ENCODE measurements around the gene JAG1. TPM values are rescaled to one million over a fixed set of nuclear protein-coding genes. Genes with fewer than 3 reads are reported as not detected.
"Not testable (repeated sequence)": the region's sequence is repeated elsewhere in the genome, so short reads cannot be mapped to it uniquely, and the experiment has no call there.

JAG1 gene
- total RNA-seq, 2 donors from 2014 or later = 66.5 to 102 TPM

- H3K4me1 ChIP-seq = no peaks in the 10 kb centered on the region
- H3K36me3 ChIP-seq = no peaks in the 10 kb centered on the region
- no peak overlapping the region for H3K9ac ChIP-seq (ENCODE audit: low read depth in 2 of 2, low read length in 2 of 2)
- H3K27me3 ChIP-seq = no peaks in the 10 kb centered on the region
- H3K27ac ChIP-seq = peak overlapping the region; percentile 35
- DNase-seq = no peak
- intact Hi-C loops (cut with DNase I) = no loop called here
- TF ChIP-seq, protein P1, sequence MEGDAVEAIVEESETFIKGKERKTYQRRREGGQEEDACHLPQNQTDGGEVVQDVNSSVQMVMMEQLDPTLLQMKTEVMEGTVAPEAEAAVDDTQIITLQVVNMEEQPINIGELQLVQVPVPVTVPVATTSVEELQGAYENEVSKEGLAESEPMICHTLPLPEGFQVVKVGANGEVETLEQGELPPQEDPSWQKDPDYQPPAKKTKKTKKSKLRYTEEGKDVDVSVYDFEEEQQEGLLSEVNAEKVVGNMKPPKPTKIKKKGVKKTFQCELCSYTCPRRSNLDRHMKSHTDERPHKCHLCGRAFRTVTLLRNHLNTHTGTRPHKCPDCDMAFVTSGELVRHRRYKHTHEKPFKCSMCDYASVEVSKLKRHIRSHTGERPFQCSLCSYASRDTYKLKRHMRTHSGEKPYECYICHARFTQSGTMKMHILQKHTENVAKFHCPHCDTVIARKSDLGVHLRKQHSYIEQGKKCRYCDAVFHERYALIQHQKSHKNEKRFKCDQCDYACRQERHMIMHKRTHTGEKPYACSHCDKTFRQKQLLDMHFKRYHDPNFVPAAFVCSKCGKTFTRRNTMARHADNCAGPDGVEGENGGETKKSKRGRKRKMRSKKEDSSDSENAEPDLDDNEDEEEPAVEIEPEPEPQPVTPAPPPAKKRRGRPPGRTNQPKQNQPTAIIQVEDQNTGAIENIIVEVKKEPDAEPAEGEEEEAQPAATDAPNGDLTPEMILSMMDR (IDR thresholded peaks at IDR 0.05) = no peak
- H3K9me3 ChIP-seq = no peaks in the 10 kb centered on the region
- H3K4me3 ChIP-seq = no peak overlapping the region
These were observed 51.0 kb downstream of the JAG1 start for GRCh38 chr20:10622657-10623418.

DNA sequence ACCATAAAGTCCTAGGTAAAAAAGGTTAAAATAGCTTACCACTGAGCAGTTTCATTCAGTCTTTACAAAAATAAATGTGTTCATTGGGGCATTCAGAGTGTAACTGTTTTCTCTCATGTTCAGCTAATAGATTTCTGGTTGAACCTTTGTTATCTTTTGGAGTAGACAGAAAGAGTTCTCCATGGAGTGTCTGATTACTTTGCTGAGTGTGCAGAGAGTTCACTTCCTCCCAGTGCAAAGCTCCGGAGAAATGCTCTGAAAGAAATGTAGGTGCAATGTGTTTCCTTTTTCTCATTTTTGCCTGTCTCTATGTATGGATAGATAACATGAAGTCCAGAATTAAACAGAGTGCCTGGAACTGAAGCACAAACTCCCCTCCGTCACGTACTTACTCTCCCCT lies 52.6 kb downstream of the JAG1 start:
- TF ChIP-seq, protein P1 (IDR thresholded peaks at IDR 0.05) = no peak
- intact Hi-C loops (cut with DNase I) = no loop called here
- DNase-seq = no peak

DNA sequence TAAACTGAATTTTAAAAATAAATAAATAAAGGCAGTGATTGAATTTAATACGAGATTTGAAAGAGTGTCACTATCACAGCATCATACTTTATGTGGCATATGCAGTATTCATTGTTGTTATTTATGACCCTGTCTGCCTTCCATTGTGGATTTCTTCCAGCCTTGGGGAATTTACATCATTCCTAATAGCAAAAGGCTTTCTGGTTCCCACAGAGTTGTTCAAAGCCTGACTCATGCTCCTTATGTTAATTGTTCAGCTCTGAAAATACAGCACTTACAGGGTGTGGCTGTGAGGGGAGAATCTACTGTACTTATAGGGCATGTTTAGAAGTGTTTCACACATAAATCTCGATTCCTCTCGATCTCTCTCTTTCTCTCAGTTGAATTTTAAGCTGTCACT lies 54.4 kb downstream of the JAG1 start:
- no peaks in the 10 kb centered on the region for H3K4me1 ChIP-seq
- intact Hi-C loops (cut with DNase I) = no loop called here
- no peaks in the 10 kb centered on the region for H3K27me3 ChIP-seq
- H3K9me3 ChIP-seq = no peaks in the 10 kb centered on the region
- H3K36me3 ChIP-seq = no peaks in the 10 kb centered on the region
- H3K4me3 ChIP-seq = no peak overlapping the region
- no peak for DNase-seq
- TF ChIP-seq, protein P1 (IDR thresholded peaks at IDR 0.05) = no peak
- no peak overlapping the region for H3K27ac ChIP-seq
- H3K9ac ChIP-seq (ENCODE audit: low read depth in 2 of 2, low read length in 2 of 2) = no peak overlapping the region

More for the DNA sequence above, 52.6 kb downstream of the JAG1 start:
- no peaks in the 10 kb centered on the region for H3K4me1 ChIP-seq
- no peak overlapping the region for H3K4me3 ChIP-seq
- no peaks in the 10 kb centered on the region for H3K27me3 ChIP-seq
- H3K36me3 ChIP-seq = no peaks in the 10 kb centered on the region
- H3K9ac ChIP-seq (ENCODE audit: low read depth in 2 of 2, low read length in 2 of 2) = no peak overlapping the region
- H3K27ac ChIP-seq = no peak overlapping the region
- H3K9me3 ChIP-seq = no peaks in the 10 kb centered on the region

- no peaks in the 10 kb centered on the region for H3K9me3 ChIP-seq
- H3K4me3 ChIP-seq = no peak overlapping the region
- no peak overlapping the region for H3K9ac ChIP-seq (ENCODE audit: low read depth in 2 of 2, low read length in 2 of 2)
- H3K36me3 ChIP-seq = no peaks in the 10 kb centered on the region
- no peaks in the 10 kb centered on the region for H3K27me3 ChIP-seq
- intact Hi-C loops (cut with DNase I) = no loop called here
- DNase-seq = no peak
- TF ChIP-seq, protein P1 (IDR thresholded peaks at IDR 0.05) = no peak
- H3K27ac ChIP-seq = no peak overlapping the region
- H3K4me1 ChIP-seq = no peaks in the 10 kb centered on the region
These were observed 55.1 kb downstream of the JAG1 start for GRCh38 chr20:10618611-10619245.

DNA sequence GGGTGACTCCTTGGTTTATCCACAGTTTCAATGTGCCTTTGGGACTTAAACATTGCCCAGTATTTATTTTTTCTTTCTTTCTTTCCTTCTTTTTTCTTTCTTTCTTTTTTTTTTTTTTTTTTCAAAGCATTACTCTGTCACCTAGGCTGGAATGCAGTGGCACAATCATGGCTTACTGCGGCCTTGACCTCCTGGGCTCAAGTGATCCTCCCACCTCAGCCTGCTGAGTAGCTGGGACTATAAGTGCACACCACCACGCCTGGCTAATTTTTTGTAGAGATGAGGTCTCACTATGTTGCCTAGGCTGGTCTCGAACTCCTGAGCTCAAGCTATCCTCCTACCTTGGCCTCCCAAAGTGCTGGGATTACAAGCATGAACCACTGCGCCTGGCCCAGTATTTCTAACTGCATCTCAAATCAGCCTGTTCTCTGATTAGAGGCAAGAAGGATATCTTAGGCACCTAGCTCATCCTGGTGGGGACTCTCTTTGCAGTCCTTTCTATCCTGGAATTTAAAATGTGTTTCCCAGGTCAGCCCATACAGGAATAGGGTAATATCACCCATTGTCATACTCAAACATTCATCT lies 56.2 kb downstream of the JAG1 start:
- H3K9ac ChIP-seq (ENCODE audit: low read depth in 2 of 2, low read length in 2 of 2); H3K27ac ChIP-seq; H3K4me1 ChIP-seq; H3K9me3 ChIP-seq; H3K36me3 ChIP-seq; H3K4me3 ChIP-seq; intact Hi-C loops (cut with DNase I); H3K27me3 ChIP-seq; DNase-seq: not testable (repeated sequence)

DNA sequence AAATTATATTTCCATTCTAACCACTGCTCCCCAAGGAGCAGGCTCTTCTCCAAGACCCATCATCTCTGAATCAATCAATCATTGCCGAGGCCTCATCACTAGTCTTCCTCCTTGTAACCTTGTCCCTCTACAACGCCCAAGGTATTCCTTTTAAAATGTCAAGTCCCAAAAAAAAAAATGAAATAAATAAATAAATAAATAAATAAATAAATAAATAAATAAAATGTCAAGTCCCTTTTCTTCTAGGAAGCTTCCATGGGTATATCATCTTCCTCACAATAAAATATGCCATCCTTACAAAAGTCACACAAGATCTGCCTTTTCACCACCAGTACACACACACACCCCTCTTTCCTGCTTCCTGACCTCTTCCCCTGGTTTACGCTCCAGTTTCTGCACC lies 57.6 kb downstream of the JAG1 start:
- H3K9ac ChIP-seq (ENCODE audit: low read depth in 2 of 2, low read length in 2 of 2) = no peak overlapping the region
- DNase-seq = no peak
- TF ChIP-seq, protein P1 (IDR thresholded peaks at IDR 0.05) = no peak
- H3K36me3 ChIP-seq = no peaks in the 10 kb centered on the region
- no peak overlapping the region for H3K27ac ChIP-seq
- no peaks in the 10 kb centered on the region for H3K4me1 ChIP-seq
- H3K4me3 ChIP-seq = no peak overlapping the region
- no peaks in the 10 kb centered on the region for H3K27me3 ChIP-seq
- intact Hi-C loops (cut with DNase I) = no loop called here
- no peaks in the 10 kb centered on the region for H3K9me3 ChIP-seq

All from colonic mucosa (tissue), 4 donors.